Brain microvascular endothelial cell (primary cell): ENCODE measurements around the gene RNASE4.
"Not testable (repeated sequence)": the region's sequence is repeated elsewhere in the genome, so short reads cannot be mapped to it uniquely, and the experiment has no call there.

Experiments used
- DNase-seq: peaks from one replicate; pipeline ENCODE4 v3.0.0-alpha.2; 2020
- H3K27ac ChIP-seq: fragments of 250-450 bp; sonication (Bioruptor Pico); 2 replicates; pipeline ENCODE4 v1.5.1; 2020; ENCODE audit warnings: mild to moderate bottlenecking, moderate library complexity
- H3K27me3 ChIP-seq: fragments of 250-450 bp; sonication (Bioruptor Pico); replicated peaks from 2 replicates; pipeline ENCODE4 v1.5.1; 2020; ENCODE audit warnings: mild to moderate bottlenecking
- H3K36me3 ChIP-seq: fragments of 250-450 bp; sonication (Bioruptor Pico); replicated peaks from 2 replicates; pipeline ENCODE4 v1.5.1; 2020; ENCODE audit warnings: mild to moderate bottlenecking
- H3K4me3 ChIP-seq: 2 replicates; pipeline ENCODE4 v1.5.1; 2011; ENCODE audit warnings: low read depth, mild to moderate bottlenecking, control low read depth, low read length, moderate library complexity
- in situ Hi-C: cut with HindIII; loops from 2 replicates; pipeline ENCODE4 v1.10.0; 2017; ENCODE audit warnings: low sequenced_read_pairs, low pct_ligation_motif_present
- TF ChIP-seq, protein P1 (sequence below): IDR thresholded peaks from 2 replicates; pipeline ENCODE4 v1.5.1; 2011; ENCODE audit warnings: low read depth, mild to moderate bottlenecking, moderate library complexity, low read length, control low read depth, inconsistent platforms; ENCODE audit errors: missing control alignments

The RNASE4 gene

DNA sequence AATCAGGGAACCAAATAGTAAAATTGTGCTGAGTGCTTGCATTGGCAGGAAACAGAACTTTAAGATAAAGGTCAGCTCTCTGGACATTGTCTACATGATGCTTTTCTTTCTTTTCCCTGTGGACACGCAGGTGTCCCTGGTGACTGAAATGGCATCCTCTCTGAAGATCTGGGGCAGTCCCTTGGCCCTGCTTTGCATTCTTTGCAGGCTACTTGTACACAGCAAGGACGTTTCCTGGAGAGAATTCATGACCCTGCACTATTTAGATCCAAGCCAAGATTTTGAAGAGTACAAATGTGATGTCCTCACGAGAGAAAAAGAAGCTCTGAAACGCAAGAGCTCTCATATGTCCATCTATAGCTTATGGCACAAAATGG lies 50.1 kb downstream of the RNASE4 start:
- no peak for DNase-seq
- H3K27ac ChIP-seq = no peak overlapping the region
- H3K27me3 ChIP-seq = no peaks in the 10 kb centered on the region
- in situ Hi-C loops = no loop called here
- H3K36me3 ChIP-seq = no peaks in the 10 kb centered on the region
- H3K4me3 ChIP-seq = no peak overlapping the region
- TF ChIP-seq, protein P1, sequence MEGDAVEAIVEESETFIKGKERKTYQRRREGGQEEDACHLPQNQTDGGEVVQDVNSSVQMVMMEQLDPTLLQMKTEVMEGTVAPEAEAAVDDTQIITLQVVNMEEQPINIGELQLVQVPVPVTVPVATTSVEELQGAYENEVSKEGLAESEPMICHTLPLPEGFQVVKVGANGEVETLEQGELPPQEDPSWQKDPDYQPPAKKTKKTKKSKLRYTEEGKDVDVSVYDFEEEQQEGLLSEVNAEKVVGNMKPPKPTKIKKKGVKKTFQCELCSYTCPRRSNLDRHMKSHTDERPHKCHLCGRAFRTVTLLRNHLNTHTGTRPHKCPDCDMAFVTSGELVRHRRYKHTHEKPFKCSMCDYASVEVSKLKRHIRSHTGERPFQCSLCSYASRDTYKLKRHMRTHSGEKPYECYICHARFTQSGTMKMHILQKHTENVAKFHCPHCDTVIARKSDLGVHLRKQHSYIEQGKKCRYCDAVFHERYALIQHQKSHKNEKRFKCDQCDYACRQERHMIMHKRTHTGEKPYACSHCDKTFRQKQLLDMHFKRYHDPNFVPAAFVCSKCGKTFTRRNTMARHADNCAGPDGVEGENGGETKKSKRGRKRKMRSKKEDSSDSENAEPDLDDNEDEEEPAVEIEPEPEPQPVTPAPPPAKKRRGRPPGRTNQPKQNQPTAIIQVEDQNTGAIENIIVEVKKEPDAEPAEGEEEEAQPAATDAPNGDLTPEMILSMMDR = no peak

DNA sequence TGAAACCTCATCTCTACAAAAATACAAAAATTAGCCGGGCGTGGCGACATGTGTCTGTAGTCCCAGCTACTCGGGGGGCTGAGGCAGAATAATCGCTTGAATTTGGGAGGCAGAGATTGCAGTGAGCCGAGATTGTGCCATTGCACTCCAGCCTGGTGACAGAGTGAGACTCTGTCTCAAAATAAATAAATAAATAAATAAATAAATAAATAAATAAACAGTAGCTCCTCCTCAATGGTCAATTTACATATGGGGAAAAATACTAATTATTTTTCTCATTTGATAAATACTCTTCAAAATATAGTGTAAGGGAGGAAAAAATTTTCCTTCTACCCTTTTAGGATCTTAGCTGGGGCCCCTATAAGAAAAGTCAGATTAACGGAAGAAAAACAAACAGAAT lies 53.9 kb downstream of the RNASE4 start:
- H3K27me3 ChIP-seq, H3K36me3 ChIP-seq, H3K4me3 ChIP-seq, in situ Hi-C loops, H3K27ac ChIP-seq, DNase-seq: not testable (repeated sequence)

DNA sequence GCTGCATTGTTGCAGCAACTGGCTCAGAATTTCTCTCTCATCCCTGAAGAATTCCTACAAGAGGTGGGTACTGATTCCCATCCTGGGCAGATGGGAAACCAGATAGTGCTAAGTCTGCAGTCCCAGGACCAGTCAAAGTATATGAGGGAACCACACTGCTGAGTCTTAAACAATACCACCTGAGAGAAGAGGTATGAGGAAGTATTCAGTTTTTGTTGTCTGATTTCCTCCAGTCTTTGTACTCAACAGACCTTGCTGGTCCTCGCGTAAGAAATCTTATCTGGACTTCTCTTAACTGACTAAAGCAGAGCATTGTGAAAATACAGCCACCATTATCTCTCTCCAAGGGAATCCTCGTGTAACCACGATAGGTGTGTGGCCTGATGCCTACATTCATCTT lies 57.8 kb downstream of the RNASE4 start:
- Histone ChIP-seq H3K27me3 (no peaks in the 10 kb centered on the region), H3K36me3 (no peaks in the 10 kb centered on the region), H3K4me3 (no peak overlapping the region), H3K27ac (no peak overlapping the region)
- in situ Hi-C loops = no loop called here
- TF ChIP-seq, protein P1 = no peak
- DNase-seq = no peak

DNA sequence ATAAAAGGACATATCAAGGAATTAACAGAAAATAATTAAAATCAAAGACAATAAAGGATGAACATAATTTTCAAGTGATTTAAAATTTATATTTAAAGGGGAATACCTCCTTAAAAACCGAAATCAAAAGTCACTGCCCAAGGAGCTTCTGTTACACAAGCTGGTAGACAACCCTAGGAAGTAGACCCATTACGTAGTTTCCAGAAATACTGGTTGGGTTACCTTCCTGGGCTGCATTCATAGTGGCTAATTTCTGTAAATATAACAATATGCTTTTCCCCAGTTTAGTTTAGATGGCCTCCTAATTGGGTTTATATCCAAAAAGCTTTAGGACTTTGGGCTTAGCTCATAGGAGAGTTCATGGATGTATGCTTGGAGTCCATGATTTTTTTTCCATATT lies 59.2 kb downstream of the RNASE4 start:
- TF ChIP-seq, protein P1 = no peak
- no peak overlapping the region for H3K4me3 ChIP-seq
- no peaks in the 10 kb centered on the region for H3K36me3 ChIP-seq
- DNase-seq = no peak
- no peak overlapping the region for H3K27ac ChIP-seq
- in situ Hi-C loops = no loop called here
- no peaks in the 10 kb centered on the region for H3K27me3 ChIP-seq

DNA sequence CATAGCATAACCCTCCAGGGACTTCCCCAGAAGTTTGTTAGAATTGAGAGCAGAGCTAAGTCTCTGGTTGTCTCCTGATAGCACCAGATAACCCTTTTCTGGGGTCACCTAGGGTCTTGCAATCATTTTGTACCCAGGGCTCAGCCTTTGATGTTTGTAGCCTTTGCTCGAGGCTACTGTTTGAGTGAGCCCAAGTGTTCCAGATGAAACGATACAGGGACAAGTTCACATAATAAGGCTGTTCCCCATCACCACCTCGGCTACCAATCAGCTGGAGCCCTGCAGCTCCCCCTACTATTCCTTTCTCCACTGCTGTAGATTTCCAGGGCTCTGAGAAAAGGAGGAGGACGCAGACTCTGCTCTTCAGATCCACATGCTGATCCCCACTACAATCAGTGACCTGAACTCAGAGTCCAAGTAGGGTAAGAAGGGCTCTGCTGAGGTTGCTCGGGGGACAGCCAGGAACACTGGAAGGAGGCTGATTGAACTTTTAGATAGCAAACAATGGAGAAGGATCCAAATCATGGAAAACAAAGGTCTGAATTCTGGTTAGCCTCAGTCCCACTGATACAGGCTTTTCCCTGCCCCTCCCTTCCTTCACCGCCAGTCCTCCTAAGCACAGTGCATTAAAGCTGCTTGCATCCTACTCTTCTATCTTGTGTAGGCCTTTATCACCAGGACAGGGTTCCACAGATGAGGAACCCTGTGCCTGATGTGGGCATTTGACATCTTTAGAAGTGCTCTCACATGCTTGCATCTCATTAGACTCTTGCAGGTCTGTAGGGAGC lies 61.4 kb downstream of the RNASE4 start, which contains the start of gene EDDM3A:
Gene EDDM3A (plus strand): TSS at position 317 of the 788 bp plus-strand sequence. CDS start 1,694 bp downstream, outside the sequence.
- DNase-seq = no peak
- Histone ChIP-seq H3K27me3 (no peaks in the 10 kb centered on the region), H3K27ac (no peak within 1 kb of the TSS), H3K4me3 (no peak within 1 kb of the TSS), H3K36me3 (no peaks in the 10 kb centered on the region)
- TF ChIP-seq, protein P1 = no peak
- in situ Hi-C loops = no loop called here

DNA sequence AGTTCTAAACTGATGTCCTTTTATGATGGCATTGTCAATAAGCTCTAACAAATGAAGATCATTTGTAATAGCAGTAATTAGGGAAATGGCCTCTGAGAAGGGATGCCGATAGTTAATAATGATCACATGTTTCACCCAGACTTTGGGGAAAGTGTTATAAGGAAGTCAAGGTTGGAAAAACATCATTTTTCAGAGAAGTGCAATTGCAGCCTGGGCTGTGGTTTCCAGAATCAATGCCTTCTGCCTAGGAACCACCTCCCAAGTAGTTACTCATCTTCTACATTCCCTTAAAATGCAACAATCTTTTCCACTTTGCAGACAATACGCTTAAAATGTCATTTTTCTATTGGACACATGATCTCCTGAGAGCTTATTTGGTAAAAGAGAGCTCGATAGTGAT lies 62.2 kb downstream of the RNASE4 start:
- DNase-seq = no peak
- TF ChIP-seq, protein P1 = no peak
- H3K27ac ChIP-seq = no peak overlapping the region
- in situ Hi-C loops = no loop called here
- no peaks in the 10 kb centered on the region for H3K27me3 ChIP-seq
- no peak overlapping the region for H3K4me3 ChIP-seq
- H3K36me3 ChIP-seq = no peaks in the 10 kb centered on the region
